ENCODE results near the gene ATG9B.
"Not testable (repeated sequence)": the region's sequence is repeated elsewhere in the genome, so short reads cannot be mapped to it uniquely, and the experiment has no call there.

Gene ATG9B

GRCh38 chr7:151032936-151033863, 8.9 kb upstream of the ATG9B start:
- no peak overlapping the region for H3K4me3 ChIP-seq (ENCODE audit: severe bottlenecking)
- DNase-seq (ENCODE audit: low spot score) (no peak), ATAC-seq (ENCODE audit: low read depth) (no peak)
- H3K27ac ChIP-seq (ENCODE audit: poor library complexity, severe bottlenecking), result no peak overlapping the region
- no peaks in the 10 kb centered on the region for H3K27me3 ChIP-seq (ENCODE audit: insufficient read depth, poor library complexity, severe bottlenecking)
- H3K36me3 ChIP-seq (ENCODE audit: low read depth), result no peaks in the 10 kb centered on the region
- no peaks in the 10 kb centered on the region for H3K9me3 ChIP-seq (ENCODE audit: severe bottlenecking)
- no peaks in the 10 kb centered on the region for H3K4me1 ChIP-seq (ENCODE audit: insufficient read depth, poor library complexity, severe bottlenecking)
- no peak for TF ChIP-seq CTCF (IDR thresholded peaks at IDR 0.05; ENCODE audit: poor library complexity, severe bottlenecking)

GRCh38 chr7:151031011-151031410, 6.7 kb upstream of the ATG9B start:
- ATAC-seq (ENCODE audit: low read depth) (no peak), DNase-seq (ENCODE audit: low spot score) (no peak)
- Histone ChIP-seq H3K4me1 (ENCODE audit: insufficient read depth, poor library complexity, severe bottlenecking) (peaks cover 14% of the 10 kb centered on the region), H3K36me3 (ENCODE audit: low read depth) (no peaks in the 10 kb centered on the region), H3K4me3 (ENCODE audit: severe bottlenecking) (no peak overlapping the region), H3K9me3 (ENCODE audit: severe bottlenecking) (no peaks in the 10 kb centered on the region), H3K27me3 (ENCODE audit: insufficient read depth, poor library complexity, severe bottlenecking) (no peaks in the 10 kb centered on the region), H3K27ac (ENCODE audit: poor library complexity, severe bottlenecking) (no peak overlapping the region)
- no peak for TF ChIP-seq CTCF (IDR thresholded peaks at IDR 0.05; ENCODE audit: poor library complexity, severe bottlenecking)

- H3K27me3 ChIP-seq (ENCODE audit: insufficient read depth, poor library complexity, severe bottlenecking), result no peaks in the 10 kb centered on the region
- ATAC-seq (ENCODE audit: low read depth) (no peak), DNase-seq (ENCODE audit: low spot score) (no peak)
- H3K36me3 ChIP-seq (ENCODE audit: low read depth), result no peaks in the 10 kb centered on the region
- H3K4me3 ChIP-seq (ENCODE audit: severe bottlenecking), result peak overlapping the region; percentile 78
- H3K4me1 ChIP-seq (ENCODE audit: insufficient read depth, poor library complexity, severe bottlenecking), result peaks cover 14% of the 10 kb centered on the region
- no peaks in the 10 kb centered on the region for H3K9me3 ChIP-seq (ENCODE audit: severe bottlenecking)
- peak; percentile 32 for TF ChIP-seq CTCF (IDR thresholded peaks at IDR 0.05; ENCODE audit: poor library complexity, severe bottlenecking)
- peak overlapping the region; percentile 28 for H3K27ac ChIP-seq (ENCODE audit: poor library complexity, severe bottlenecking)
Measured at GRCh38 chr7:151028948-151029501, 4.7 kb upstream of the ATG9B start.

- peak; percentile 57 for TF ChIP-seq CTCF (IDR thresholded peaks at IDR 0.05; ENCODE audit: poor library complexity, severe bottlenecking)
- no peaks in the 10 kb centered on the region for H3K36me3 ChIP-seq (ENCODE audit: low read depth)
- ATAC-seq (ENCODE audit: low read depth) (peak; percentile 91), DNase-seq (ENCODE audit: low spot score) (peak; percentile 98)
- peaks cover 14% of the 10 kb centered on the region for H3K4me1 ChIP-seq (ENCODE audit: insufficient read depth, poor library complexity, severe bottlenecking)
- H3K4me3 ChIP-seq (ENCODE audit: severe bottlenecking), result peak within 1 kb of the TSS; percentile 78
- no peaks in the 10 kb centered on the region for H3K9me3 ChIP-seq (ENCODE audit: severe bottlenecking)
- no peaks in the 10 kb centered on the region for H3K27me3 ChIP-seq (ENCODE audit: insufficient read depth, poor library complexity, severe bottlenecking)
- H3K27ac ChIP-seq (ENCODE audit: poor library complexity, severe bottlenecking), result peak within 1 kb of the TSS; percentile 28
Measured at GRCh38 chr7:151028131-151028947, 4.0 kb upstream of the ATG9B start, which contains the start of gene ABCB8. Gene ABCB8 (plus strand): TSS chr7:151028450. CDS start chr7:151028516, 66 bp downstream.

GRCh38 chr7:151027728-151028130, 3.4 kb upstream of the ATG9B start:
- H3K4me1 ChIP-seq (ENCODE audit: insufficient read depth, poor library complexity, severe bottlenecking), result peaks cover 14% of the 10 kb centered on the region
- H3K36me3 ChIP-seq (ENCODE audit: low read depth); ATAC-seq (ENCODE audit: low read depth); DNase-seq (ENCODE audit: low spot score); H3K9me3 ChIP-seq (ENCODE audit: severe bottlenecking); H3K27me3 ChIP-seq (ENCODE audit: insufficient read depth, poor library complexity, severe bottlenecking): not testable (repeated sequence)
- H3K4me3 ChIP-seq (ENCODE audit: severe bottlenecking), result peak overlapping the region; percentile 78
- peak overlapping the region; percentile 28 for H3K27ac ChIP-seq (ENCODE audit: poor library complexity, severe bottlenecking)

- DNase-seq (ENCODE audit: low spot score); H3K36me3 ChIP-seq (ENCODE audit: low read depth); H3K9me3 ChIP-seq (ENCODE audit: severe bottlenecking); H3K4me3 ChIP-seq (ENCODE audit: severe bottlenecking); H3K27me3 ChIP-seq (ENCODE audit: insufficient read depth, poor library complexity, severe bottlenecking); ATAC-seq (ENCODE audit: low read depth): not testable (repeated sequence)
- H3K27ac ChIP-seq (ENCODE audit: poor library complexity, severe bottlenecking), result peak overlapping the region; percentile 28
- H3K4me1 ChIP-seq (ENCODE audit: insufficient read depth, poor library complexity, severe bottlenecking), result peaks cover 14% of the 10 kb centered on the region
Measured at GRCh38 chr7:151026771-151027727, 2.8 kb upstream of the ATG9B start.

All from RWPE2 (cell line).